HAP-1 (cell line): ENCODE measurements around the gene NRM.

Experiments used
- DNase-seq, 2 experiments: peaks; one replicate each; pipeline ENCODE4 v3.0.0-alpha.2; 2016 to 2020; ENCODE audit warnings: low spot score in 2 of 2
- H3K27me3 ChIP-seq: fragments of 250-450 bp; sonication (Bioruptor Pico); 2 replicates; pipeline ENCODE4 v1.5.1; 2020; ENCODE audit warnings: low read depth, mild to moderate bottlenecking, moderate library complexity
- H3K36me3 ChIP-seq: fragments of 250-450 bp; sonication (Bioruptor Pico); replicated peaks from 2 replicates; pipeline ENCODE4 v1.5.1; 2020; ENCODE audit warnings: mild to moderate bottlenecking
- H3K4me1 ChIP-seq: fragments of 250-450 bp; sonication (Bioruptor Pico); 2 replicates; pipeline ENCODE4 v1.5.1; 2020; ENCODE audit warnings: mild to moderate bottlenecking
- H3K4me3 ChIP-seq: fragments of 250-450 bp; sonication (Bioruptor Pico); 2 replicates; pipeline ENCODE4 v1.5.1; 2020; ENCODE audit warnings: mild to moderate bottlenecking, moderate library complexity
- H3K9me3 ChIP-seq: fragments of 250-450 bp; sonication (Bioruptor Pico); 2 replicates; pipeline ENCODE4 v1.5.1; 2020; ENCODE audit warnings: mild to moderate bottlenecking, moderate library complexity
- in situ Hi-C: fragments of 300-500 bp; cut with MboI; formaldehyde crosslinking; loops from 3 replicates; pipeline ENCODE4 v1.14.3; 2020; ENCODE audit warnings: low sequenced_read_pairs, inconsistent platforms, mixed read lengths

Gene NRM

GRCh38 chr6:30690403-30691207 is at the start of gene NRM:
Gene NRM (minus strand): TSS chr6:30690984. CDS start chr6:30690974, 10 bp downstream.
- no peaks in the 10 kb centered on the region; the same call in 1 of the 2 replicates for H3K36me3 ChIP-seq
- peak within 1 kb of the TSS; percentile 52 for H3K4me3 ChIP-seq
- peak; percentile 95 to 96 for DNase-seq
- H3K9me3 ChIP-seq = no peaks in the 10 kb centered on the region
- in situ Hi-C loops = no loop called here
- H3K27me3 ChIP-seq = no peaks in the 10 kb centered on the region
- peaks cover 24% of the 10 kb centered on the region for H3K4me1 ChIP-seq

- peaks cover 7% of the 10 kb centered on the region for H3K4me1 ChIP-seq
- in situ Hi-C loops = loop anchor here (10.0 kb wide), 1 partner anchor 334 kb away; no protein-coding TSS in a partner anchor
- H3K27me3 ChIP-seq = no peaks in the 10 kb centered on the region
- no peaks in the 10 kb centered on the region for H3K9me3 ChIP-seq
- no peak for DNase-seq
- no peak overlapping the region for H3K4me3 ChIP-seq
- peaks cover 53% of the 10 kb centered on the region for H3K36me3 ChIP-seq
Measured at GRCh38 chr6:30740540-30740870, 49.7 kb upstream of the NRM start.

- peaks cover 62% of the 10 kb centered on the region for H3K36me3 ChIP-seq
- in situ Hi-C loops = no loop called here
Measured at GRCh38 chr6:30738532-30738931, 47.7 kb upstream of the NRM start.

GRCh38 chr6:30735668-30736314 is 45.0 kb upstream of the NRM start:
- in situ Hi-C loops = no loop called here
- Histone ChIP-seq H3K36me3 (peaks cover 65% of the 10 kb centered on the region), H3K9me3 (no peaks in the 10 kb centered on the region), H3K4me3 (no peak overlapping the region), H3K4me1 (no peaks in the 10 kb centered on the region), H3K27me3 (no peaks in the 10 kb centered on the region)
- no peak for DNase-seq

More at GRCh38 chr6:30738532-30738931, 47.7 kb upstream of the NRM start:
- no peak for DNase-seq
- no peak overlapping the region for H3K4me3 ChIP-seq
- no peaks in the 10 kb centered on the region for H3K27me3 ChIP-seq
- no peaks in the 10 kb centered on the region for H3K9me3 ChIP-seq
- peaks cover 3% of the 10 kb centered on the region; the same call in 1 of the 2 replicates for H3K4me1 ChIP-seq

- Histone ChIP-seq H3K36me3 (peaks cover 56% of the 10 kb centered on the region), H3K4me3 (no peak overlapping the region), H3K9me3 (no peaks in the 10 kb centered on the region), H3K27me3 (no peaks in the 10 kb centered on the region), H3K4me1 (peaks cover 3% of the 10 kb centered on the region)
- in situ Hi-C loops = no loop called here
- no peak for DNase-seq
Measured at GRCh38 chr6:30732237-30732943, 41.6 kb upstream of the NRM start.

GRCh38 chr6:30730601-30731435 is 40.0 kb upstream of the NRM start:
- in situ Hi-C loops = no loop called here
- H3K36me3 ChIP-seq = peaks cover 52% of the 10 kb centered on the region
- no peak overlapping the region for H3K4me3 ChIP-seq
- peaks cover 3% of the 10 kb centered on the region for H3K4me1 ChIP-seq
- H3K27me3 ChIP-seq = no peaks in the 10 kb centered on the region
- no peaks in the 10 kb centered on the region for H3K9me3 ChIP-seq
- DNase-seq = peak; percentile 65 to 89

GRCh38 chr6:30727920-30728553 is 37.3 kb upstream of the NRM start:
- no peaks in the 10 kb centered on the region for H3K27me3 ChIP-seq
- no peaks in the 10 kb centered on the region for H3K9me3 ChIP-seq
- in situ Hi-C loops = loop anchor here (5.0 kb wide), 1 partner anchor 56 kb away; the partner anchor contains the start of gene DHX16
- peaks cover 13% of the 10 kb centered on the region for H3K4me1 ChIP-seq
- no peak overlapping the region for H3K4me3 ChIP-seq
- H3K36me3 ChIP-seq = peaks cover 63% of the 10 kb centered on the region
- DNase-seq = no peak

GRCh38 chr6:30726506-30727413 is 36.0 kb upstream of the NRM start:
- H3K4me3 ChIP-seq = no peak overlapping the region
- peaks cover 74% of the 10 kb centered on the region for H3K36me3 ChIP-seq
- peak in 1 of 2 experiments; percentile 21 for DNase-seq
- H3K4me1 ChIP-seq = peaks cover 17% of the 10 kb centered on the region
- no peaks in the 10 kb centered on the region for H3K27me3 ChIP-seq
- in situ Hi-C loops = loop anchor here (5.0 kb wide), 1 partner anchor 54 kb away; the partner anchor contains the start of gene DHX16
- no peaks in the 10 kb centered on the region for H3K9me3 ChIP-seq

- in situ Hi-C loops = loop anchor here (5.0 kb wide), 1 partner anchor 54 kb away; the partner anchor contains the start of gene DHX16
- Histone ChIP-seq H3K27me3 (no peaks in the 10 kb centered on the region), H3K9me3 (no peaks in the 10 kb centered on the region), H3K36me3 (peaks cover 78% of the 10 kb centered on the region), H3K4me1 (peaks cover 17% of the 10 kb centered on the region), H3K4me3 (no peak overlapping the region)
- peak; percentile 38 to 46 for DNase-seq
Measured at GRCh38 chr6:30725713-30726505, 35.1 kb upstream of the NRM start.

GRCh38 chr6:30724906-30725667 is 34.3 kb upstream of the NRM start:
- peaks cover 14% of the 10 kb centered on the region for H3K4me1 ChIP-seq
- in situ Hi-C loops = loop anchor here (5.0 kb wide), 2 partner anchors 53 to 108 kb away; partner anchors contain the start of genes DHX16, MRPS18B and PPP1R10

More at GRCh38 chr6:30724906-30725667, 34.3 kb upstream of the NRM start:
- H3K36me3 ChIP-seq = peaks cover 76% of the 10 kb centered on the region
- H3K27me3 ChIP-seq = no peaks in the 10 kb centered on the region
- H3K4me3 ChIP-seq = no peak overlapping the region
- H3K9me3 ChIP-seq = no peaks in the 10 kb centered on the region
- no peak for DNase-seq
